Measurements from ENCODE around the gene TMEM217. TPM values are rescaled to one million over a fixed set of nuclear protein-coding genes. Genes with fewer than 3 reads are reported as not detected.
"Not testable (repeated sequence)": the region's sequence is repeated elsewhere in the genome, so short reads cannot be mapped to it uniquely, and the experiment has no call there.

Gene TMEM217
- total RNA-seq, 3 donors from 2014 or later: 0.96 to 1.6 (median 1.5) TPM

DNA sequence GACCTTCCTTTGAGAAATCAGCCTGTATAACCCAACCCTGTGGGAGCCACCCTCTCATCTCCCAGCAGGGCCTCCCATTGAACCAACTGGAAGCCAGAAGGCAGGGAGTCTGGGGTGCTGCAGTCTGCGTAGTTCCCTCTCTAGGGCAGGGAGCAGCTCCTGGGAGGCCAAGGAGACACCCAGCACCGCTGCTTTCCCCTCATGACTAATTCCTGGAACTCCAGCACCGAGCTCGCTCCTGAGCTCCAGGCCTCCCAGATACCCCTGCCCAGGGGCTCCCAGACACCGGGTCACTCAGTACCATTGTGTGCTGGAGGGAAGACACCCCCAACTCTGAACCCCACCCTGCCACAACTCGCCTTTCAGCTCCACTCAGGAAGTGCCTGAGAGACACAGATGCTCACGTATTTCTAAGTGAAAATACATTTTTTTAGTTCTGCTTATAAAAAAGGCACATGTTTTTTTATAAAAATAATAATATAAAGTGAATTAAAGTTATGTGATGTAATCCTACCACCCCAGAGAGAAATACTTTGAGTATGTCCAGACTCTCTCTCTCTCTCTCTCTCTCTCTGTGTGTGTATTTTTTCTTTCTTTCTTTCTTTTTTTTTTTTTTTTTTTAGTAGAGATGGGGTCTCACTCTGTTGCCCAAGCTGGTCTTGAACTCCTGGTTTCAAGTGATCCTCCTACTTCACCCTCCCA, 70.5 kb downstream of the TMEM217 start:
- TF ChIP-seq, protein P1, sequence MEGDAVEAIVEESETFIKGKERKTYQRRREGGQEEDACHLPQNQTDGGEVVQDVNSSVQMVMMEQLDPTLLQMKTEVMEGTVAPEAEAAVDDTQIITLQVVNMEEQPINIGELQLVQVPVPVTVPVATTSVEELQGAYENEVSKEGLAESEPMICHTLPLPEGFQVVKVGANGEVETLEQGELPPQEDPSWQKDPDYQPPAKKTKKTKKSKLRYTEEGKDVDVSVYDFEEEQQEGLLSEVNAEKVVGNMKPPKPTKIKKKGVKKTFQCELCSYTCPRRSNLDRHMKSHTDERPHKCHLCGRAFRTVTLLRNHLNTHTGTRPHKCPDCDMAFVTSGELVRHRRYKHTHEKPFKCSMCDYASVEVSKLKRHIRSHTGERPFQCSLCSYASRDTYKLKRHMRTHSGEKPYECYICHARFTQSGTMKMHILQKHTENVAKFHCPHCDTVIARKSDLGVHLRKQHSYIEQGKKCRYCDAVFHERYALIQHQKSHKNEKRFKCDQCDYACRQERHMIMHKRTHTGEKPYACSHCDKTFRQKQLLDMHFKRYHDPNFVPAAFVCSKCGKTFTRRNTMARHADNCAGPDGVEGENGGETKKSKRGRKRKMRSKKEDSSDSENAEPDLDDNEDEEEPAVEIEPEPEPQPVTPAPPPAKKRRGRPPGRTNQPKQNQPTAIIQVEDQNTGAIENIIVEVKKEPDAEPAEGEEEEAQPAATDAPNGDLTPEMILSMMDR (IDR thresholded peaks at IDR 0.05): no peak
- H3K4me1 ChIP-seq (ENCODE audit: low read depth): no peaks in the 10 kb centered on the region
- H3K4me3 ChIP-seq: no peak overlapping the region
- DNase-seq: no peak
- no peaks in the 10 kb centered on the region for H3K36me3 ChIP-seq (ENCODE audit: low read depth)
- ATAC-seq: no peak
- intact Hi-C loops (cut with DNase I, micrococcal nuclease): no loop called here
- H3K9me3 ChIP-seq: no peaks in the 10 kb centered on the region

DNA sequence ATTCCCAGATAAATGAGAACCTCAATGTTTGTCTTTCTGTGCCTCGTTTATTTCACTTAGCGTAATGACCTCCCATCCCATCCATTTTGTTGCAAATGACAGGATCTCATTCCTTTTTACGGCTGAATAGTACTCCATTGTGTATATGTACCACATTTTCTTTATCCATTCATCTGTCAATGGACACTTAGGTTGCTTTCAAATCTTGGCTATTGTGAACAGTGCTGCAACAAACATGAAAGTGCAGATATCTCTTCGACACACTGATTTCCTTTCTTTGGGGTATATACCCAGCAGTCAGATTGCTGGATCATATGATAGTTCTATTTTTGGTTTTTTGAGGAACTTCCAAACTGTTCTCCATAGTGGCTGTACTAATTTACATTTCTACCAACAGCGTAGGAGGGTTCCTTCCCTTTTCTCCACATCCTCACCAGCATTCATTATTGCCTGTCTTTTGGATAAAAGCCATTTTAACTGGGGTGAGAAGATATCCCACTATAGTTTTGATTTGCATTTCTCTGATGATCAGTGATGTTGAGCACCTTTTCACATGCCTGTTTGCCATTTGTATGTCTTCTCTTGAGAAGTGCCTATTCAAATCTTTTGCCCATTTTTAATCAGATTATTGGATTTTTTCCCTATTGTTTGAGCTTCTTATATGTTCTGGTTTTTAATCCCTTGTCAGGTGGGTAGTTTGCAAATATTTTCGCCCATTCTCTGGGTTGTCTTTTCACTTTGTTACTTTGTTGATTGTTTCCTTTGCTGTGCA, 71.8 kb downstream of the TMEM217 start:
- DNase-seq; intact Hi-C loops (cut with DNase I, micrococcal nuclease); ATAC-seq; H3K4me1 ChIP-seq (ENCODE audit: low read depth); H3K4me3 ChIP-seq; H3K36me3 ChIP-seq (ENCODE audit: low read depth); H3K9me3 ChIP-seq: not testable (repeated sequence)

DNA sequence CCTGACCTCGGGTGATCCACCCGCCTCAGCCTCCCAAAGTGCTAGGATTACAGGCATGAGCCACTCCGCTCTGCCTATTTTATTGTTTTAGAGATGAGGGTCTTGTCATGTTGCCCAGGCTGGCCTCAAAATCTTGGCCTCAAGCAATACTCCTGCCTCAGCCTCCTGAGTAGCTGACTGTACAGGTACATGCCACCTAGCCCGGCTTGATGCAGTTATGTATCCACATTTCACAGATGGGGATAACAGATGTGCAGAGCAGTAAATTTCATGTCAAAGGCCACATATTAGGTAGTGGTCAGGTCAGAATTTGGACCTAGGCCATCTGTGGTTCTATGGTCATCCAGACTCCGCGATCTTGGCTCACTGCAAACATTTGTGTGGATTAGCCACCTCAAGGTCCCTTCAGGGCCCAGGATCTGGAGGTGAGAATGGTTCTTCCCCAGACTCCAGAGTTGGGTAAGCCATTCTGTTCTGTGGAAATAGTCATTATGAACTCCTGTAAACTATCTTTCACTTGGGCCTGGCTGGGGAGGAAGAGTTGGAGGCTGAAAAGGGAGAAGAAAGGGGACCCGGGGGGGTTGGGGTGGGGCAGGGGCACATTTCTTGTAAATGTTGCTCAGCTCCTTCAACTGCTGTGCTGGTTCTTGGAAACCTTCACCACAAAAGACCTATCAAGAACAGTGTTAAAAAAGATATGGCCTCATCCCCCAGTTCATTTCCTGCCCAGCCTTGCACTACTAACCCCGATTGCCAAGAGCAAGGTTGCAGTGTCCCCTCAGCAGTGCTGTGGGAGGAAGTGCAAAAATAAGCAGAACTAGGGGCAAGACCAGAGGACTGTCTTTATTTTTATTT, 75.0 kb downstream of the TMEM217 start:
- Histone ChIP-seq H3K36me3 (ENCODE audit: low read depth) (no peaks in the 10 kb centered on the region), H3K4me1 (ENCODE audit: low read depth) (no peaks in the 10 kb centered on the region), H3K4me3 (no peak overlapping the region), H3K9me3 (no peaks in the 10 kb centered on the region)
- intact Hi-C loops (cut with DNase I, micrococcal nuclease): no loop called here
- peak; percentile 94 for ATAC-seq
- TF ChIP-seq, protein P1 (IDR thresholded peaks at IDR 0.05): no peak
- peak in 1 of 3 donors; percentile 61 for DNase-seq

DNA sequence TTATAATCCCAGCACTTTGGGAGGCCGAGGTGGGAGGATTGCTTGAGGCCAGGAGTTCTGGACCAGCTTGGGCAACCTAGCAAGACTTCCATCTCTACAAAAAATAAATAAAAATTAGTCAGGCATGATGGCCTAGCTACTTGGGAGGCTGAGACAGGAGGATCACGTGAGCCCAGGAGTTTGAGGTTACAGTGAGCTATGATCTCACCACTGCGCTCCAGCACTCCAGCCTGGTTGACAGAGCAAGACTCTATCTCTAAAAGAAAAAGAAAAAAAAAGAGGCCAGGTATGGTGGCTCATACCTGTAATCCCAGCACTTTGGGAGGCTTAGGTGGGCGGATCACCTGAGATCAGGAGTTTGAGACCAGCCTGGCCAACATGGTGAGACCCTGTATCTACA, 77.3 kb downstream of the TMEM217 start:
- H3K4me1 ChIP-seq (ENCODE audit: low read depth); H3K9me3 ChIP-seq; H3K4me3 ChIP-seq; H3K36me3 ChIP-seq (ENCODE audit: low read depth); intact Hi-C loops (cut with DNase I, micrococcal nuclease); DNase-seq; ATAC-seq: not testable (repeated sequence)

DNA sequence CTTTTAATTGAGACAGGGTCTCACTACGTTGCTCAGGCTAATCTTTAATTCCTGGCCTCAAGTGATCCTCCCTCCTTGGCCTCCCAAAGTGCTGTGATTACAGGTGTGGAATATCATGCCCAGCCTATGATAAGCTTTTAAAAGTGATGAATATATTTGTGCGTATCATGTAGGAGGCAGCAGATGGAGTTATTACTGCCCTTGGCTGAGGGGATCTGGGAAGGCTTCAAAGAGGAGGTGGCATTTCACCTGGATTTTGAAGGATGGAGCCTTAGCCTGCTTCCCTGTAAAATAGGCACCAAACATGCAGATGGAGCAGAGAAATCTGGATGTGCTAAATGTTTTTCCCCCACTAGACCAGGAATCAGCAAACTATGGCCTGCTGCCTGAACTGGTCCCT, 77.9 kb downstream of the TMEM217 start:
- Histone ChIP-seq H3K4me1 (ENCODE audit: low read depth) (no peaks in the 10 kb centered on the region), H3K9me3 (no peaks in the 10 kb centered on the region), H3K36me3 (ENCODE audit: low read depth) (no peaks in the 10 kb centered on the region), H3K4me3 (no peak overlapping the region)
- ATAC-seq (no peak), DNase-seq (no peak)
- intact Hi-C loops (cut with DNase I, micrococcal nuclease): no loop called here
- TF ChIP-seq, protein P1 (IDR thresholded peaks at IDR 0.05): no peak

DNA sequence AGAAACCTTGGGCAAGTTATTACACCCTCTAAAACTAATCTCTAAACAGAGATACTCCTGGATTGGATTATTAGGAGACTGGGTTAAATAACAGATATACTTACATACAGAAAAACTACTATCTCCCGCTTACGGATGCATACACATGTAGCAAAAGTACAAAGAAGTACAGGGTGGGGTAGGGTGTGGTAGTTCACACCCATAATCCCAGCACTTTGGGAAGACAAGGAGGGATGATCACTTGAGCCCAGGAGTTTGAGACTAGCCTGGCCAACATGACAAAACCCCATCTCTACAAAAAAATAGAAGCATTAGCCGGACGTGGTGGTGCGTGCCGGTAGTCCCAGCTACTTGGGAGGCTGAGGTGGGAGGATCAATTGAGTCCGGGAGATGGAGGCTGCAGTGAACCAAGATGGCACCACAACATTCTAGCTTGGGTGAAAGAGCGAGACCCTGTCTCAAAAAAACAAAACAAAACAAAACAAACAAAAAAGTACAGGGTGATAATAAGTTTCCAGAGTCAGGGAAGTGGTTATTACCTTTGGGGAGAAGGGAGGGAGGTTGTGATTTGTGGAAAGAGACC, 79.9 kb downstream of the TMEM217 start:
- intact Hi-C loops (cut with DNase I, micrococcal nuclease): no loop called here
- TF ChIP-seq, protein P1 (IDR thresholded peaks at IDR 0.05): no peak
- H3K9me3 ChIP-seq: no peaks in the 10 kb centered on the region
- H3K36me3 ChIP-seq (ENCODE audit: low read depth): no peaks in the 10 kb centered on the region
- peaks cover 6% of the 10 kb centered on the region for H3K4me1 ChIP-seq (ENCODE audit: low read depth)
- ATAC-seq (no peak), DNase-seq (no peak)
- H3K4me3 ChIP-seq: no peak overlapping the region

Data from mucosa of descending colon (tissue), 3 donors.